ENCODE results near the gene EDARADD. TPM values are rescaled to one million over a fixed set of nuclear protein-coding genes. Genes with fewer than 3 reads are reported as not detected.
"Not testable (repeated sequence)": the region's sequence is repeated elsewhere in the genome, so short reads cannot be mapped to it uniquely, and the experiment has no call there.

The EDARADD gene
- total RNA-seq, 1 experiment from 2014 or later, result not detected

- no peak for DNase-seq (ENCODE audit: low read depth)
Measured at GRCh38 chr1:236433819-236434315, 39.8 kb downstream of the EDARADD start.

GRCh38 chr1:236438614-236439013, 44.5 kb downstream of the EDARADD start:
- no peak for DNase-seq (ENCODE audit: low read depth)

GRCh38 chr1:236440373-236440772, 46.3 kb downstream of the EDARADD start:
- DNase-seq (ENCODE audit: low read depth), result no peak

GRCh38 chr1:236450779-236451178, 56.7 kb downstream of the EDARADD start:
- no peak for DNase-seq (ENCODE audit: low read depth)

- DNase-seq (ENCODE audit: low read depth), result peak; percentile 3
Measured at GRCh38 chr1:236451796-236452373, 57.8 kb downstream of the EDARADD start.

GRCh38 chr1:236455243-236455642, 61.2 kb downstream of the EDARADD start:
- no peak for DNase-seq (ENCODE audit: low read depth)

- no peak for DNase-seq (ENCODE audit: low read depth)
Measured at GRCh38 chr1:236457775-236458174, 63.7 kb downstream of the EDARADD start.

GRCh38 chr1:236458996-236459395, 64.9 kb downstream of the EDARADD start:
- peak; percentile 3 for DNase-seq (ENCODE audit: low read depth)

GRCh38 chr1:236460103-236460502, 66.0 kb downstream of the EDARADD start:
- no peak for DNase-seq (ENCODE audit: low read depth)

- not testable (repeated sequence) for DNase-seq (ENCODE audit: low read depth)
Measured at GRCh38 chr1:236464197-236464596, 70.1 kb downstream of the EDARADD start.

GRCh38 chr1:236465231-236465958, 71.3 kb downstream of the EDARADD start:
- no peak for DNase-seq (ENCODE audit: low read depth)

- no peak for DNase-seq (ENCODE audit: low read depth)
Measured at GRCh38 chr1:236465959-236466303, 71.8 kb downstream of the EDARADD start.

GRCh38 chr1:236467327-236467641, 73.2 kb downstream of the EDARADD start:
- no peak for DNase-seq (ENCODE audit: low read depth)

- DNase-seq (ENCODE audit: low read depth), result no peak
Measured at GRCh38 chr1:236468625-236469024, 74.5 kb downstream of the EDARADD start.

- no peak for DNase-seq (ENCODE audit: low read depth)
Measured at GRCh38 chr1:236469466-236469865, 75.4 kb downstream of the EDARADD start.

GRCh38 chr1:236471096-236471495, 77.0 kb downstream of the EDARADD start:
- DNase-seq (ENCODE audit: low read depth), result no peak

- no peak for DNase-seq (ENCODE audit: low read depth)
Measured at GRCh38 chr1:236471653-236472052, 77.6 kb downstream of the EDARADD start.

GRCh38 chr1:236472850-236473788, 79.0 kb downstream of the EDARADD start:
- no peak for DNase-seq (ENCODE audit: low read depth)

GRCh38 chr1:236476019-236476418, 81.9 kb downstream of the EDARADD start:
- DNase-seq (ENCODE audit: low read depth), result no peak

GRCh38 chr1:236480758-236481436, 86.8 kb downstream of the EDARADD start:
- no peak for DNase-seq (ENCODE audit: low read depth)

- DNase-seq (ENCODE audit: low read depth), result no peak
Measured at GRCh38 chr1:236484310-236484971, 90.4 kb downstream of the EDARADD start.
